NCI-H748 (cell line): Measurements from ENCODE around the gene ZFP36L2.

Source experiments
- DNase-seq: peaks from one replicate; lab custom pipeline; 2025; ENCODE audit not compliant: unreplicated experiment; lab: John Stamatoyannopoulos, UW

The ZFP36L2 gene

GRCh38 chr2:43226558-43226954 lies at the start of gene ZFP36L2:
Gene ZFP36L2 (minus strand): TSS chr2:43226606. CDS start chr2:43226315, 291 bp downstream.
- peak; percentile 92 for DNase-seq

GRCh38 chr2:43274721-43275120 lies 48.3 kb upstream of the ZFP36L2 start:
- DNase-seq: no peak

GRCh38 chr2:43274055-43274454 lies 47.6 kb upstream of the ZFP36L2 start:
- no peak for DNase-seq

GRCh38 chr2:43273529-43273928 lies 47.1 kb upstream of the ZFP36L2 start:
- DNase-seq: no peak

GRCh38 chr2:43270930-43271615 lies 44.7 kb upstream of the ZFP36L2 start:
- no peak for DNase-seq

GRCh38 chr2:43270461-43270860 lies 44.1 kb upstream of the ZFP36L2 start:
- DNase-seq: no peak

- no peak for DNase-seq
Measured at GRCh38 chr2:43269706-43270105, 43.3 kb upstream of the ZFP36L2 start.

- peak; percentile 76 for DNase-seq
Measured at GRCh38 chr2:43269074-43269572, 42.7 kb upstream of the ZFP36L2 start.

- DNase-seq: no peak
Measured at GRCh38 chr2:43268066-43268953, 41.9 kb upstream of the ZFP36L2 start.

- no peak for DNase-seq
Measured at GRCh38 chr2:43267381-43267780, 41.0 kb upstream of the ZFP36L2 start.

GRCh38 chr2:43266711-43267111 lies 40.3 kb upstream of the ZFP36L2 start:
- DNase-seq: no peak

GRCh38 chr2:43265421-43265820 lies 39.0 kb upstream of the ZFP36L2 start:
- DNase-seq: no peak

- no peak for DNase-seq
Measured at GRCh38 chr2:43265001-43265400, 38.6 kb upstream of the ZFP36L2 start.

GRCh38 chr2:43262951-43263350 lies 36.5 kb upstream of the ZFP36L2 start:
- no peak for DNase-seq

- no peak for DNase-seq
Measured at GRCh38 chr2:43262239-43262638, 35.8 kb upstream of the ZFP36L2 start.

- DNase-seq: no peak
Measured at GRCh38 chr2:43259512-43259911, 33.1 kb upstream of the ZFP36L2 start.

GRCh38 chr2:43258547-43259156 lies 32.2 kb upstream of the ZFP36L2 start:
- no peak for DNase-seq

GRCh38 chr2:43255296-43255910 lies 29.0 kb upstream of the ZFP36L2 start:
- peak; percentile 64 for DNase-seq

GRCh38 chr2:43254331-43254730 lies 27.9 kb upstream of the ZFP36L2 start:
- no peak for DNase-seq

GRCh38 chr2:43251171-43251731 lies 24.8 kb upstream of the ZFP36L2 start:
- no peak for DNase-seq

GRCh38 chr2:43250015-43250414 lies 23.6 kb upstream of the ZFP36L2 start:
- DNase-seq: no peak
